Stimulated activated CD4-positive, alpha-beta T cell treated with anti-CD3 and anti-CD28 coated beads, Interleukin-15, amount 100 ng/mL, for 48 hours (primary cell): ENCODE measurements around the gene HOXB5.

ENCODE experiments used
- DNase-seq, 2 donors: peaks; one replicate each; pipeline ENCODE4 v3.0.0-alpha.2; 2020; ENCODE audit warnings: low read depth in 2 of 2

The HOXB5 gene

GRCh38 chr17:48549281-48549630 lies 44.3 kb downstream of the HOXB5 start:
- no peak for DNase-seq

DNA sequence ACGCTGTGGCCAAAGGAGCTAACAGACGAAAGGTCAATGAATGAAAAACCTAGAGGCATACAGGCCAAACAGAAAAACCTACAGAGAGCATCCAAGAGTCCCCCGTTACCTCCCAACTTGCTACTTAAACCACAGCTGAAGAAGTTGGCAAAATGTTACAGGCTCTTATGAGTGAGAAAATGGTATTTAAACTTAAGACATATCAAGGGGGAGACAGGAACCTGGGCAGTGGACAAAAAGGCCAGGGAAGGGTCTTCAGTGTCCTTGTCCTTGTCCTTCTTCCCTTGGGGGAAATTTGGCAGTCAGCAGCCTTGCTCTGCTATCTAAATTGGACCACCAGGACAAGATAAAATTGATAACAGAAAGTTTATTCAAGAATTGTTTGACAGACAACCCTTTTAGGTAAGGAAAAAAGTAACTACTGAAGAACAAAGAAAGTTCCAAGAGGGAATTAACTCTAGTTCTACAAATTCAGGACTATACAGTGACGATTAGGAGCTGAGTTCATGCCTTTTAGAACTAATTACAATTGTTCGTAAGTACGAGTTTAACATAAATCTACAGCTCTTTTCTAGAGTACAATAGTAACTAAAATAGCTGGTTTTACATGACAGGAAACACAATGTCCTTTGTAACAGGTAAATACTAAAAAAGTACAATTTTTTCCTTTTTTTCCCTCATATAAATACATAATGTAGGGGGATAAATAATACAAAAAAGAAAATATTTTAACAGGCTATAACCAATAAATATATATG lies 44.9 kb downstream of the HOXB5 start:
- no peak for DNase-seq

DNA sequence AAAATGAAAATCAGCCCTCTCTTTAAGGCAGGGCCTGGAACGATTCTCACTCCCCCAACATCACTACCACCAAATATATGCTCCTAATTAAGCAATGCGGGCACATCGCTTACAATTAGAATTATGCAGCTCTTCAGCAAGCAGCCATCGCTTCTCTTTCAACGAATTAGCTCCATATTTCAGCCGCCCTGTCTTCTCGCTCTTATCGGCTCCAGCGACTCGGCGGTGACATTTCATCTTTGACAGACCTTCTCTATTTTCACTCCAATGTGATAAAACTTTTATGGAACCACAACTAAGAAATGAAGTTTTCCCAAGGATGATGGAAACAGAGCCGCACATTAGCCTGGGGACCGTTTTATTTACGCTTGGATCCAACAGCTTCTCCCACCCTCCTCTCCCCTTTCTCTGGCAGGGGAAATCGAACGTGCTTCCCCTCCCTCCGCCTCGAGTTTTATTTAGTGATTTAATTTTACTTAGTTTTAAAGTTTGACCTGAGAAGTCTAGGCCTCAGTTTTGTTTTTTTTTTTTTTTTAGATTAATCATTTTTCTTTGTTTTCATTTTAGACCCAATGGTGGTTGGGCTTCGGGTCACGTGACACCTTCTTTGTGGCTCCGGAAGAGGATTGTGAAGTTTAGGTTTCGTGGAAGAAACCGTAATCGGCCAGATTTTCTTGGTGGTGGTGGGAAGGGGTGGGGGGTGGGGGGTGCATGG lies 45.6 kb downstream of the HOXB5 start:
- DNase-seq, result no peak

- no peak for DNase-seq
Measured at GRCh38 chr17:48546924-48547807, 46.4 kb downstream of the HOXB5 start.

GRCh38 chr17:48546137-48546923 lies 47.2 kb downstream of the HOXB5 start:
- no peak for DNase-seq

DNA sequence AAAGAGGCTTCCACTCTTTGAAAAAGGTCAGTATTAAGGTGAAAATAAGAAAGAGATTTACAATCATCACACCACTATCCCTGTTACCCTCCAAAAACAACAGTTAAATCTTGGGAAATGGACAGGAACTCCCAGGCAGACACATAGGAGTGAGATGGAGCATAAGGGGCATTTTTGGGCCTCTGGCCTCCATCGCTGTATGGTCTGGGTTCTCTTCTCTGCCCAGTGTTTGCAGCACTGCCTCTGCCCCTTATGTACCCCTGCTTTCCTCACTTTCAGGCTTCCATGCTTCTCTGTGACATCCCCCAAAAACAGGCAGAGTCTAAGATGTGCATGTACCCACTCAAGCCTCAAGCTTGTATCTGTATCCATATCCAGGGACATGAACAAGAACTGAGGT lies 48.0 kb downstream of the HOXB5 start:
- no peak for DNase-seq

DNA sequence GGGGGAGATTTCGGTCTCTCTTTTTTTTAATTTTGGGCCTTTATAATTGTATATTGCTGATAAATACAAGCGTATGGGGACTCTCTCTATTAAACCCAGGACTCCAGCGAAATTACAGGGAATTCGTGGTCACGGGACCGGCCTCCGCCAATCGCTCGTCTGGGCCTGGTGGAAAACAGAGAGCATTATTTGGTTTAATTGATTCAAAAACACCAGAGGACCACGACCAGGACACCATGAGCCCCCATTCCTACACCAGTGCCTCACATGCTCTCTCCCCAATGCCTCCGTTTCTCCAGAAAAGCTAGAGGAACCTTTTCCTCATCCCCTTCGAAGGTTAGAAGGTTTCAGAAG lies 48.6 kb downstream of the HOXB5 start, which contains the start of gene HOXB2:
TSS of gene HOXB2 (minus strand) at position 88 of the 354 bp plus-strand sequence. CDS start 198 bp downstream, outside the sequence.
- no peak for DNase-seq

- no peak for DNase-seq
Measured at GRCh38 chr17:48544349-48545021, 49.1 kb downstream of the HOXB5 start.

- no peak for DNase-seq
Measured at GRCh38 chr17:48543854-48544348, 49.7 kb downstream of the HOXB5 start.

DNA sequence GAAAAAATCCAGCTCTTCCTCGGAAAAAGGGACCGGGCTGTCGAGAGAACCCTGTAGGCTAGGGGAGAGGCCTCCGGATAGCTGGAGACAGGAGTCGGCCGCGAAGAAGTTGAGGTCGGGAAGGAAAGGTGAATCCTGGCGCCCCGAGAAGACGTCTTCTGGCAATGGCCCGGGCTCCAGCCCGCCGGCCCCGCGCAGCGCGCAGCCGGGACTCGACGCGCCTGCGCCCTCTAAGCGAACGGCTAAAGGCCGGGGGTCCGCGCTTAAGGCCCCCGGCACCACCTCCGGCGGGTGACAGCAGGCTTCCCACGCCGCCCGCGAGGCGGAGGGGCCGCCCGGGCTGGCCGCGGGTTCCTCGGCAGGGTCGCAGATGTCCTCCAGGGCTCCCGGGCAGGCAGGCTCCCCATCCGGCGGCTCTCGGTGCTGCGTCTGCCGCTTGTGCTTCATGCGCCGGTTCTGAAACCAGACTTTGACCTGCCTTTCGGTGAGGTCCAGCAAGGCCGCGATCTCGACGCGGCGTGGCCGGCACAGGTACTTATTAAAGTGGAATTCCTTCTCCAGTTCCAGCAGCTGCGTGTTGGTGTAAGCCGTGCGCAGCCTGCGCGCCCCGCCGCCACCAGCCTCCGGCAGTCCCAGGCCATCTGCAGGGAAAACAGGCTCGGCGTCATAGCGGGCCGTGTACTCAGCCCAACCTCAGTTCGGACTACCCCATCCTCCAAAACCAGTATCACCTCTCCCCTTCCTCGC lies 50.3 kb downstream of the HOXB5 start:
- no peak for DNase-seq

DNA sequence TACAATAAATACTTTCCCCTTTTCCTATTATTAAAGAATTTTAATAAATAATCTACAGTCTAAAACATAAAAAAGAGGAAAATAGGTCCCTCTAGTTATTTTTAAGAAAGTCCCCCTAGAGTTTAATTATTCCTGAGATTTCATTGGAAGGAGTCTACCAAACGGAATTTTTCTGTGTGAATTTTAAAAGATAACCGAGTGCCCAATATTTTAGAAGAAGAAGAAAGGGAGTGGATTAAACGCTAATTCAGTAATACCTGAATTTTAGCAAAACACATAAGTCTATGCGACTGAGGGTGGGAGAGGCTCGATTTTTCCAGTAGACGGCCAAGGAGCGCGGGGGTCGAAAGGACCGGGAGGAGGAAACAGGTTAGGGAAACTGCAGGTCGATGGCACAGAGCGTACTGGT lies 50.9 kb downstream of the HOXB5 start:
- DNase-seq, result no peak

GRCh38 chr17:48542114-48542656 lies 51.4 kb downstream of the HOXB5 start:
- no peak for DNase-seq

DNA sequence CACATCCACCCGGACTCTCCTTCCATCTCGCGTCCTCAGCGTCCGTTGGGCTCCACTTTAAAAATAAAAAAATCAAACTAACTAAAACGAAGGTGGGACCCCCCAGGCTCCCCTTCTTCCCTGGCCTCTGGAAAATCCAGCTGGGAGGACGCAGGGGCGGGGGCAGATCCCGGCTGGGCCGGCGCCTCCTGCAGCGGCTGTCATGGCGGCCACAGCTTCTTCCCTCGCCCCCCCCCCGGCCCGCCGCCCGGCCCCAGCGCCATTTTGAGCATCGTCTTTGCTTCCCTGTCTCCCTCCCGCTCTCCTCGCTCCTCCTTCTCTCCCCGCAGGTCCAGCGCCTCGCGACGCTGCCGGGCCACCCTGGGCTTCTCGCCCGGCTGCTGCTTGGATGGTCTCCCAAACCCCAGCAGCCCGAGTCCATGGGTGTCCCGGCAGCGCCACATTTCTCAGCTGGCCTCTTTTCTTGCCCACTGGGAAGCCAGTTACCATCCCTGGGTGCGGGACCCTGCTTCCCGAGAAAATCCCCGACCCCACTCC lies 51.9 kb downstream of the HOXB5 start:
- no peak for DNase-seq
